ENCODE results near the gene DCC. TPM values are rescaled to one million over a fixed set of nuclear protein-coding genes. Genes with fewer than 3 reads are reported as not detected.

The DCC gene
- total and polyA plus RNA-seq, 12 donors, result under 0.01 to 0.89 (median 0.09) TPM; not detected in 8

GRCh38 chr18:52536039-52536438, 196.0 kb downstream of the DCC start:
- intact Hi-C loops (cut with DNase I), result no loop called here
- no peak for TF ChIP-seq CTCF (IDR thresholded peaks at IDR 0.05)
- DNase-seq (no peak), ATAC-seq (no peak)
- Histone ChIP-seq H3K4me3 (no peak overlapping the region), H3K27me3 (no peaks in the 10 kb centered on the region), H3K36me3 (no peaks in the 10 kb centered on the region), H3K4me1 (no peaks in the 10 kb centered on the region), H3K27ac (no peak overlapping the region), H3K9me3 (no peaks in the 10 kb centered on the region)
- WGBS, 2 donors, result 64 to 70% methylated on average over 6 of the region's 6 CpGs

GRCh38 chr18:52537261-52537660, 197.3 kb downstream of the DCC start:
- Histone ChIP-seq H3K4me1 (no peaks in the 10 kb centered on the region), H3K36me3 (no peaks in the 10 kb centered on the region), H3K9me3 (no peaks in the 10 kb centered on the region), H3K27ac (no peak overlapping the region), H3K27me3 (no peaks in the 10 kb centered on the region), H3K4me3 (no peak overlapping the region)
- whole genome bisulfite sequencing, 2 donors, result 69 to 82% methylated on average over 1 of the region's 1 CpG
- no peak for TF ChIP-seq CTCF (IDR thresholded peaks at IDR 0.05)
- no peak for ATAC-seq
- intact Hi-C loops (cut with DNase I), result no loop called here
- DNase-seq, result no peak

GRCh38 chr18:52541056-52541455, 201.1 kb downstream of the DCC start:
- Histone ChIP-seq H3K4me1 (no peaks in the 10 kb centered on the region), H3K36me3 (no peaks in the 10 kb centered on the region), H3K27me3 (no peaks in the 10 kb centered on the region), H3K4me3 (no peak overlapping the region), H3K9me3 (no peaks in the 10 kb centered on the region), H3K27ac (no peak overlapping the region)
- ATAC-seq (no peak), DNase-seq (no peak)
- intact Hi-C loops (cut with DNase I), result no loop called here
- 80 to 89% methylated on average over 4 of the region's 4 CpGs for WGBS, 2 donors
- no peak for TF ChIP-seq CTCF (IDR thresholded peaks at IDR 0.05)

- no peaks in the 10 kb centered on the region for H3K4me1 ChIP-seq
Measured at GRCh38 chr18:52544086-52544485, 204.1 kb downstream of the DCC start.

More at GRCh38 chr18:52544086-52544485, 204.1 kb downstream of the DCC start:
- no peak for ATAC-seq
- intact Hi-C loops (cut with DNase I), result no loop called here
- DNase-seq, result no peak
- no peak for TF ChIP-seq CTCF (IDR thresholded peaks at IDR 0.05)
- H3K27ac ChIP-seq, result no peak overlapping the region
- 57 to 60% methylated on average over 4 of the region's 4 CpGs for WGBS, 2 donors
- no peak overlapping the region for H3K4me3 ChIP-seq
- no peaks in the 10 kb centered on the region for H3K36me3 ChIP-seq
- H3K27me3 ChIP-seq, result no peaks in the 10 kb centered on the region
- no peaks in the 10 kb centered on the region for H3K9me3 ChIP-seq
